IMR-90 (cell line): ENCODE measurements around the gene DYNC1H1. TPM values are rescaled to one million over a fixed set of nuclear protein-coding genes. Genes with fewer than 3 reads are reported as not detected.

ENCODE experiments used
- ATAC-seq: fragments of 200-7000 bp; cut with Tn5 transposase; 2 replicates; pipeline ENCODE4 v1.9.1; 2020; ENCODE audit warnings: low read depth, mild to moderate bottlenecking, moderate library complexity
- BruUV-seq: library from RNA; stranded (reverse); fragments of 400-500 nt; replicated peaks from 2 replicates; lab custom pipeline; 2021; lab: Mats Ljungman, UMichigan
- CTCF ChIA-PET: fragments of 300-600 bp; formaldehyde crosslinking; extraction: SDS; loops from one replicate; lab custom pipeline; 2021; ENCODE audit warnings: antibody characterized with exemption; lab: Yijun Ruan, JAX
- POLR2A ChIA-PET: fragments of 300-600 bp; sonication (Branson Sonifier 250); formaldehyde crosslinking; loops from one replicate; lab custom pipeline; 2022; ENCODE audit warnings: antibody characterized with exemption; ENCODE audit not compliant: unreplicated experiment; lab: Charles Lee
- DNase-seq: peaks from one replicate; pipeline ENCODE4 v3.0.0; 2013
- H2AFZ ChIP-seq: replicated peaks from 2 replicates; pipeline ENCODE3; 2013; ENCODE audit warnings: low read length, mild to moderate bottlenecking; ENCODE audit not compliant: poor library complexity
- H2AK5ac ChIP-seq: 2 replicates; pipeline ENCODE4 v1.6.1; 2013; ENCODE audit warnings: low read depth, low read length, inconsistent platforms
- H2AK9ac ChIP-seq: replicated peaks from 2 replicates; pipeline ENCODE3; 2013; ENCODE audit warnings: mild to moderate bottlenecking, low read depth, low read length, moderate library complexity; ENCODE audit not compliant: poor library complexity
- H2BK120ac ChIP-seq: 2 replicates; pipeline ENCODE4 v1.6.1; 2013; ENCODE audit warnings: low read depth, low read length, inconsistent platforms
- H2BK15ac ChIP-seq: 3 replicates; pipeline ENCODE4 v1.6.1; 2013; ENCODE audit warnings: low read depth, low read length, inconsistent platforms
- H2BK20ac ChIP-seq: 2 replicates; pipeline ENCODE4 v1.6.1; 2013; ENCODE audit warnings: low read depth, mild to moderate bottlenecking, inconsistent platforms, low read length, moderate library complexity
- H2BK5ac ChIP-seq: 2 replicates; pipeline ENCODE4 v1.6.1; 2013; ENCODE audit warnings: mild to moderate bottlenecking, low read depth, low read length, inconsistent platforms; ENCODE audit not compliant: poor library complexity, severe bottlenecking
- H3K14ac ChIP-seq: replicated peaks from 2 replicates; pipeline ENCODE4 v1.6.1; 2013; ENCODE audit warnings: low read depth, low read length, inconsistent platforms
- H3K18ac ChIP-seq: 2 replicates; pipeline ENCODE4 v1.6.1; 2013; ENCODE audit warnings: low read depth, low read length, control low read depth
- H3K23ac ChIP-seq: 2 replicates; pipeline ENCODE4 v1.6.1; 2013; ENCODE audit warnings: low read depth, low read length, inconsistent platforms
- H3K27ac ChIP-seq: 2 replicates; pipeline ENCODE4 v1.5.1; 2013; ENCODE audit warnings: mild to moderate bottlenecking, control low read depth, low read length; ENCODE audit not compliant: insufficient read depth
- H3K27me3 ChIP-seq: 2 replicates; pipeline ENCODE4 v1.6.1; 2013; ENCODE audit warnings: low read length; ENCODE audit not compliant: control insufficient read depth, insufficient read depth
- H3K36me3 ChIP-seq: 2 replicates; pipeline ENCODE4 v1.6.1; 2013; ENCODE audit warnings: low read length, mixed read lengths; ENCODE audit not compliant: control insufficient read depth, insufficient read depth
- H3K4ac ChIP-seq: 2 replicates; pipeline ENCODE4 v1.6.1; 2013; ENCODE audit warnings: low read depth, low read length, inconsistent platforms
- H3K4me1 ChIP-seq: 2 replicates; pipeline ENCODE4 v1.6.1; 2013; ENCODE audit warnings: low read length, mixed read lengths; ENCODE audit not compliant: control insufficient read depth, insufficient read depth
- H3K4me2 ChIP-seq: 2 replicates; pipeline ENCODE4 v1.6.1; 2013; ENCODE audit warnings: low read depth, mild to moderate bottlenecking, control low read depth, low read length, moderate library complexity
- H3K4me3 ChIP-seq: 2 replicates; pipeline ENCODE4 v1.5.1; 2013; ENCODE audit warnings: low read depth, mild to moderate bottlenecking, control low read depth, low read length, moderate library complexity; ENCODE audit not compliant: insufficient read depth
- H3K56ac ChIP-seq: 2 replicates; pipeline ENCODE4 v1.6.1; 2013; ENCODE audit warnings: low read length, inconsistent platforms; ENCODE audit not compliant: insufficient read depth; ENCODE audit errors: extremely low read depth
- H3K79me1 ChIP-seq, 2 experiments: 2 replicates each; pipeline ENCODE4 v1.6.1; 2013; ENCODE audit warnings: low read length in 2 of 2, inconsistent platforms in 1 of 2, low read depth in 1 of 2
- H3K9ac ChIP-seq: 2 replicates; pipeline ENCODE4 v1.6.1; 2013; ENCODE audit warnings: low read depth, low read length, control low read depth
- H3K9me1 ChIP-seq: 2 replicates; pipeline ENCODE4 v1.6.1; 2013; ENCODE audit warnings: low read length, inconsistent platforms; ENCODE audit not compliant: insufficient read depth
- H3K9me3 ChIP-seq: 2 replicates; pipeline ENCODE4 v1.6.1; 2013; ENCODE audit warnings: low read length; ENCODE audit not compliant: control insufficient read depth, insufficient read depth
- H4K20me1 ChIP-seq: 2 replicates; pipeline ENCODE4 v1.6.1; 2013; ENCODE audit warnings: low read length, inconsistent platforms; ENCODE audit not compliant: insufficient read depth
- H4K5ac ChIP-seq: 2 replicates; pipeline ENCODE4 v1.6.1; 2013; ENCODE audit warnings: mild to moderate bottlenecking, low read depth, low read length, control low read depth
- H4K8ac ChIP-seq, 2 experiments: 2 replicates each; pipeline ENCODE4 v1.6.1; 2013; ENCODE audit warnings: low read depth in 2 of 2, low read length in 2 of 2, control low read depth in 1 of 2, inconsistent platforms in 1 of 2
- H4K91ac ChIP-seq: 2 replicates; pipeline ENCODE4 v1.6.1; 2013; ENCODE audit warnings: low read depth, low read length, inconsistent platforms; ENCODE audit not compliant: insufficient read depth
- BHLHE40 ChIP-seq: fragments of 150-350 bp; IDR thresholded peaks from 2 replicates; pipeline ENCODE4 v1.6.1; 2016; ENCODE audit warnings: mild to moderate bottlenecking, low read depth, low read length
- CEBPB ChIP-seq: IDR thresholded peaks from 2 replicates; pipeline ENCODE4 v1.6.1; 2012; ENCODE audit warnings: low read depth, low read length, improper control_type of control experiment
- FOS ChIP-seq: fragments of 150-350 bp; IDR thresholded peaks from 2 replicates; pipeline ENCODE4 v1.6.1; 2016; ENCODE audit warnings: low read depth, low read length
- WGBS, 2 experiments: methylation state at CpG; one replicate each; pipeline versions ENCODE4 v1.1.5 to v1.1.7; 2013; ENCODE audit warnings: missing lambda C conversion rate in 2 of 2; ENCODE audit not compliant: insufficient read length in 1 of 2; ENCODE audit errors: extremely low coverage in 2 of 2; 5-methylcytosine and 5-hydroxymethylcytosine counted together
- dilution Hi-C: fragments of 300-500 bp; cut with HindIII; formaldehyde crosslinking; loops from one replicate; pipeline ENCODE4 v1.14.3; 2018; ENCODE audit warnings: low sequenced_read_pairs; ENCODE audit not compliant: unreplicated experiment
- in situ Hi-C: fragments of 300-500 bp; cut with MboI; formaldehyde crosslinking; loops from 3 replicates; pipeline ENCODE4 v1.14.3; 2019; ENCODE audit warnings: low sequenced_read_pairs, inconsistent platforms, mixed read lengths
- intact Hi-C: fragments of 100-400 bp; cut with micrococcal nuclease; formaldehyde crosslinking; loops from 2 replicates; pipeline ENCODE4 v1.10.0; 2022
- polyA plus RNA-seq, 3 experiments: library from polyadenylated mRNA; depleted of rRNA; stranded (reverse); fragments of >200 nt; gene quantifications; 2 replicates each; pipeline ENCODE4 v1.2.3, GENCODE V29; 2012; ENCODE audit warnings: low replicate concordance in 1 of 3
- total RNA-seq: library from RNA; depleted of rRNA; stranded (reverse); fragments of >200 nt; gene quantifications from 2 replicates; pipeline ENCODE4 v1.2.3, GENCODE V29; 2012

The DYNC1H1 gene
- total and polyA plus RNA-seq, 2 of the 4 experiments (the other 2 are of a cell fraction) = 240 to 670 TPM

DNA sequence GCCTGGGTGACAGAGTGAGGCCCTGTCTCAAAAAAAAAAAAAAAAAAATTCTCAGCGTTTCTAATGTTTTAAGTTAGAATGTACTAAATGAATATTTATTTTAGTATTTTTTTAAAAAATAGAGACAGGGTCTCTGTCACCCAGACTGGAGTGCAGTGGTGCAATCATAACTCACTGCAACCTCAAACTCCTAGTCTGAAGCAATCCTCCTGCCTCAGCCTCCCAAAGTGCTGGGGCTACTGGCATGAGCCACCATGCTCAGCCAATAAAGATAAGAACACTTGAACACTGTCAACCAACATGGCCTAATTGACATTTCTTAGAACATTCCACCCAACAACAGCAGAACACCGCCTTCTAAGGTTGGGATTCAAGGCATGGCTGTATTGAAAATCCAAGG, 5.1 kb upstream of the DYNC1H1 start:
- DNase-seq (no peak), ATAC-seq (no peak)
- no peak overlapping the region for H3K23ac ChIP-seq
- H2BK120ac ChIP-seq = no peak overlapping the region
- no peak overlapping the region for H4K8ac ChIP-seq
- no TSS peak for BruUV-seq
- dilution Hi-C loops (no loop called here), intact Hi-C loops (no loop called here), in situ Hi-C loops (loop anchor here (25.0 kb wide), 1 partner anchor 353 kb away; the partner anchor contains the start of genes MOK and ZNF839)
- CTCF ChIA-PET = interaction anchor here (0.7 kb wide), 1 partner anchor 12 kb away, joined by 3 read pairs; no protein-coding TSS in a partner anchor
- no peak overlapping the region for H3K9ac ChIP-seq
- H3K4me2 ChIP-seq = no peak overlapping the region
- H3K56ac ChIP-seq = no peak overlapping the region
- H3K14ac ChIP-seq = no peak overlapping the region
- TF ChIP-seq BHLHE40 (no peak), CEBPB (peak; percentile 63), FOS (no peak)
- no peak overlapping the region for H3K4me3 ChIP-seq
- no peaks in the 10 kb centered on the region; the same call in 1 of the 2 replicates for H3K27me3 ChIP-seq
- H3K9me3 ChIP-seq = no peaks in the 10 kb centered on the region
- H3K9me1 ChIP-seq = peaks cover 13% of the 10 kb centered on the region
- no peak overlapping the region for H2BK20ac ChIP-seq
- no peak overlapping the region for H2AK9ac ChIP-seq
- no peak overlapping the region for H4K5ac ChIP-seq
- peaks cover 3% of the 10 kb centered on the region; the same call in 1 of the 2 replicates for H4K20me1 ChIP-seq
- H3K4me1 ChIP-seq = peaks cover 11% of the 10 kb centered on the region
- no peak overlapping the region for H2BK15ac ChIP-seq
- H2AK5ac ChIP-seq = no peak overlapping the region
- no peak overlapping the region for H2AFZ ChIP-seq
- no peak overlapping the region for H3K4ac ChIP-seq
- no peak overlapping the region for H3K18ac ChIP-seq
- POLR2A ChIA-PET = no interaction called here
- no peaks in the 10 kb centered on the region for H3K36me3 ChIP-seq
- no peak overlapping the region for H3K27ac ChIP-seq
- peaks cover 0 to 29% of the 10 kb centered on the region in 2 experiments; a peak in 3 of 4 replicates for H3K79me1 ChIP-seq
- H2BK5ac ChIP-seq = no peak overlapping the region
- no CpG with 5 or more reads among the region's 2 CpGs for WGBS, 2 experiments
- H4K91ac ChIP-seq = no peak overlapping the region
